ENCODE data around the gene TRIM26.

The TRIM26 gene

DNA sequence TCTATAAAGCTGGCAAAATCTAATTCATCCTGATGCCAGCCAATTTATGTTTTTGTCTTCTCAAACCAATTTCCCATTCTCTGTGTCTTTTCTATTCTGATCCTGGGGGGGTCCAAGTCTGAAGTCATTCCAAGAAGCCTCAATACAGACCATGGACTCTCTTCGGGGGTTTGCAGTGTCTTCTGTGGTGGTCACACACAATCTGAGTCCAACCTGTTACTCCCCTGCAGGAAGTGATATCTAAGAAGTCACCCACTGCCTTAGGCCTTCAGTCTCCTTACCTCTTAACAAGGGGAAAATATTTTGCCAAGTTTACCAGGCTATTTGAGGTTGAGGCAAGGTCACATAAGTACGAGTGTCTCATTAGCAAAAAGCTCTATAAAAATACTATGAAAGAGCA lies 1.9 kb downstream of the TRIM26 start:
- no peak for DNase-seq

DNA sequence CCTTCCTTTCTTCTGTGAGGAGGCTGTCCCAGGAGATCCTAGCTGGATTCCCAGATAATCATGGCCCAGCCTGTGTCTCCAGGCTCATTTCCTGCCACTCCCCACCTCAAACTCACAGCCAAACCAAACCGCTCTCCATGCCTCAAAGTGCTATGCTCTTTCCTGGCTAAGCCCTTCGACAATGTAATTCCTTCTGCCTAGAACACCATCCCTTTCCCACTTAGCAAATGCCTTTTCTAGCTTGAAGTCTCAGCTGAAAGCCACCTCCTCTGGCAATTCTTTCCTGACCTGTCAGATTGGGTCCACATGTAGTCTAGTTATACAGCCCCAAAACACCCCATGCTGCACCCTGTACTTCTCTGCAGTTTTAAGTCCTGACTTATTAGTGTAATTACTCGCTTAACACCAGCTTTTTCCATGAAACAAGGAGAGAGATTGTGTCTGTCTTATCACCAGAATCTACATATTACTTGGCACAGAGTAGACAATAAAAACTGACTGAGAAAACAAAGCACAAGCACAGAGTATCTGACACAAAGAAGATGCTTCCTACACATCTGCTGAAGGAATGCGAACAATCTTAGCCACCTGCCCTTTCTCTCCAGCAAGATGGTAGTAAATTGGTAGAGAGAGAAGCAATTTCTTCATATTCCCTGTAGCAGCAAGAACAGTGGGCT lies 5.4 kb downstream of the TRIM26 start:
- no peak for DNase-seq

DNA sequence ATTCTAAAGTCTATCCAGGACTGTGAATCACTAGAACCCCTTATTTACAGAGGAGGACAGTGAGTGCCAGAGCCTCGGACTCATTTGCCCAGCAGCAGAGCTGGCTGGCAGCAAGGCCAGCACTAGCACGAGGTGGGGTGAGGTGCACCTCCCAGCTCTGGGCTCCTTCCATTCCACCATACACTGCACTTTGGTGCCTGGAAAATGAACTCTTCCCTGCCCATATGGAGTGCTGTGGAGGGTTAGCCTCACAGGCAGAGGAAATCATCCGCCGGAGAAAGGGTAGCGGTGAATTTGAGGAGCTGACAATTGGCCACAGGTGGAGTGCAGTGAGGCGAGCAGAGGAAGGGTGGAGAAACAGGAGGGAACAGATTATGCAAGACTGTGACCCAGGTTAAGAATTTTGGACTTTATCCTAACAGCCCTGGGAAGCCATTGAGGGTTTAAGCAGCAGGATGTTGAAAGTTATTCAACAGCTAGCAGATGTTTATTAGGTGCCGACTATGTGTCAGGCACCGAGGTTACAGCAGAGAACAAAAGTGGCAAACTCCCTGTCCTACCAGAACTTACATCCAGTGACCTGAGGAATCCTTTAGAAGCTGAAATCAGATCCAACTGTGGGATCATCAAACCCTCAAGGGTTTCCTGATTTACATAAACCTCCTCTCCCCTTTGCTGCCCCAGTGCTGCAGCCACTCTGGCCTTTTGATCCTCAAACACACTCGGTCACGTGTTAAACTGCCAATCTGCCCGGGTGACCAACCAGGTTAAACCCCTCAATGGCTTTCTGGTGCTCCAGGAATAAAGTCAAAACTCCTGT lies 6.2 kb downstream of the TRIM26 start:
- DNase-seq = no peak

DNA sequence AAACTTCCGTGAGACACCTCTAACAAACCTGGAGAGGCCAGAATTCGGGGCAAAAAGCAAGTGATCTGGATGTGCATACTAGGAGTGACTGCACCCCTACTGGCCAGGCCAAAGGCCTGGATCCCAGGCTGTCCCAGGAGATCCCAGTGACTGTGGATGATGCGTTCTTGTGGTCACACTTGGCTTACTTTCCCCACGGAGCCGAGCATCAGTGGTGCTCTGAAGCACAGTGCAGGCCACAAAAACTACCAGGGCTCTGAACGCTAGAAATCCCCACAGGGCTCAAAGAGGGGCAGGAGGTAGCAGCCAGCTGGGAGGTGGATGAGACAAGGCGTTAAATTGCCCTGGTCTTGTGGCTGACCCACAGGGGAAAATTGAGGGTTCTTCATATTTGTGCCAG lies 7.1 kb downstream of the TRIM26 start:
- no peak for DNase-seq

DNA sequence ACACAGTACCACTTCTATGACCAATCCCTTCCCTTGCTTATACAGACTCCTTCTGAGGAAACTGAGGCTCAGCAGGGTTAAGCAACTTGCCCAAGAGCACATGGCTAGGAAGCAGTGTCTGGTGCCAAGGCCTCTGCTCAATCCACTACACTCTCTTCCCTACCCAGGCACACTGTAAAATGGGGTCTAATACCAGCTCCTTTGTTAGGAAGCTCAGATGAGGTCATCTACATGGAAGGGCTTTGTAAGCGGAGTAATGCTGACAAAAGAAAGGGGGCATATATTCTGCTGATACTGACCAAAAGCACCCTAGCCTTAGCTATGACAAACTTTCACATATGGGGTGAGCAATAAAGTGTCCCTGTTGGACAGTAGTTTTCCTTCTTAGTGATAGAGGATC lies 9.1 kb downstream of the TRIM26 start:
- DNase-seq = no peak

DNA sequence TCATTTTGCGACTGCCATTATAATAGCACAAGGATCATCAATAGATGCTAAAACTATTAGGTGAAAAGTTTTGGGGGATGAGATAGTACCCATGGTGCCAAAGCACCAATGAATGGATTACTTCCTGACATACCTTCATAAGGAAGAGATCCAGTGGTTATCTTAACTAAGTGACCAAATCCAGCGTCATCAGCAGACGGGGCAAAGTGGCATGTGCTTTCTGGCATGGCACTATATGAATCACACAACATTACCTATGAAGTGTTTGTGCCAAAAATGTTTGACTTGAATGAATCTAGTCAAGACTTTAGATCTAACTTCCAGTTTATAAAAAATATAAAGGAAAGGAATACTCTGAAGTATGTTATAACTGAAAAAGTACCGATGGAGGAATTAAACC lies 10.8 kb downstream of the TRIM26 start:
- DNase-seq = no peak

DNA sequence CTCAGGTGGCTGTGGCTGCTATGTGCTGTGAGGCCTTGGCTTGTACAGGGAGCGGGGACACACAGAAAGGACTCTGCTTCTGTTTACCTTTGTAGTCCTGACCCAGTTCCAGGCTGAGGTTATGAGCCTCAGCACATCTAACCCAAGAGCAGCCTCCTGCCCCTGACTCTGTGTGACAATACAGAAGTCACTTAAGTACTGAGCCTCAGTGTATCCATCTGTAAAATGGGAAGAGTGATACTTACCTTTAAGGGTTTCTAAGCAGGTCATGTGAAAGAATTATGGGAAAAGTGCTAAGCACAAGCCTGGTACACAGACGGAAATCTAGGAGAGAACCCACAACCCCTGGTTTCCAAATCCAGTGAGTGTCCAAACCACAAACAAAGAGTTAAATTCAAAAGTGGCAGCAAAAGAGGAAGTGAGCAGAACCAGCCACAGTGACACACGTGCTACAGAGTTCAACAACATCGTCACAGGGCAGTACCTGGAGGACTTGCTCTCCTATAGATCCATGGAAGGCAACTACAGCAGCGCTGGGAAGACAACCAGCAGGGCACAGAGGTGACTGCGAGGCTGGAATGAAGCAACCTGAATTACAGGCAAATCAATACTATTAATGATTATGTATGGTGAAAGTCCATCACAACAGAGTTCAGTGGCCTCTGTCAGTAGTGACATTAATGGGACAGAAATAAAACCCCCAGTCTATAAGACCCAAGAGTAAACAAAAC lies 12.5 kb downstream of the TRIM26 start:
- no peak for DNase-seq

DNA sequence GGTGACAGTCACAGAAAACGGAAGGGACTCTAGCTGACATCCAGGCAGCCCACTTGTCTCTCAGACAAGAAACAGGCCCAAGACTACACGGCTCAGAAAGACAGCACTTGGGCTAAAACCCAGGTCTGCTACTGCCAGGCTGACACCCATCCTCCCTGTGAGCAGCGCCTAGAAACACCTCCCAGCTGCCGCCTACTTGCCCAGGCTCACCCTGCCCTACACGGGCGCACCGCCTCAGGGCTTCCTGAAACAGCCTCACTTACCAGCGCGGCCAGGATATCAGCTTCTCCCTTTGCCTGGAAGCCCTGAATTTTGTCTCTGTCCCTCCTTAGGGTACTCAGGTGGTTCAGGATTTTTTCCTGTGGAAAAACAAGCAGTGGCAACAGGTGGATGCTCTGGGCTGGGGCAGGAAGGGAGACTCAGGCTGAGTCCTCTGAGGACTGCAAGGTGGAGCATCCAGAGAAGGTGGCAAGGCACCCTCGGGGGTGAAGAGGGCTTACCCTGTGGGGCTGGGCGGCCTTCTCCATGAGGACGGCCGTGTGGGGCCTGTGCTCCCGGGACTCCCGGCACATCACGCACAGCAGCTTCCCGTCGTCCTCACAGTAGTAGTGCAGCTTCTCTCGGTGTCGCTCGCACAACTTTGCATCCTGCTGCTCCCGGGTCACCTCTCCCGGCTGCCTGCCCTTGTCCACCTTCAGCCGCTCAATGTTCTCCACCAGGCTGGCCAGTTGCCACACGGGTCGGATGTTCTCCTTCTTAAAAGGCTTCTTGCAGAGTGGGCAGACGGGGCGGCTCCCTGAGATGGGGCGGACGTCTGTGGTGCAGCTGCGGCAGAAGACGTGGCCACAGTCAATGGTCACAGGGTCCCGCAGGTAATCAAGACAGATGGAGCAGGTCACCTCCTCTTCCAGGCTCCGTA lies 14.8 kb downstream of the TRIM26 start:
- DNase-seq = no peak

DNA sequence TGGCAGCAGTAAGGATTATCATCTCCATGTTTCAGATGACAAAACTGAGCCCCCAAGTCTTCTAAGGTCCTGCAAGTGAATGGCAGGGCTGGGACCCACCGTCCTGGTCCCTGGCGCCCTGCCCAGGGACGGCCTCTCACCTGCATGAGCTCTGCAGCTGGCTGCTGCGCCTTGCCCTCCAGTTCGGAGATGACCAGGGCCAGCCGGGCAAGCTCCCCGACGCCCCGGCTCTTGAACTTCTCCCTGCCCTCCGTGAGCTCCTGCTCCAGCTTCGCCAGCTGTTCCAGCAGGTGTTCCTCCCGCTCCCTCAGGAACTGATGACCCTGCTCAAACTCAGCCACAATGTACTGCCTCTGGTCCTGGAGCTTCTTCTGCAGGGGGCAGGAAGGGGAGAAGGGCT lies 16.8 kb downstream of the TRIM26 start:
- DNase-seq = no peak

DNA sequence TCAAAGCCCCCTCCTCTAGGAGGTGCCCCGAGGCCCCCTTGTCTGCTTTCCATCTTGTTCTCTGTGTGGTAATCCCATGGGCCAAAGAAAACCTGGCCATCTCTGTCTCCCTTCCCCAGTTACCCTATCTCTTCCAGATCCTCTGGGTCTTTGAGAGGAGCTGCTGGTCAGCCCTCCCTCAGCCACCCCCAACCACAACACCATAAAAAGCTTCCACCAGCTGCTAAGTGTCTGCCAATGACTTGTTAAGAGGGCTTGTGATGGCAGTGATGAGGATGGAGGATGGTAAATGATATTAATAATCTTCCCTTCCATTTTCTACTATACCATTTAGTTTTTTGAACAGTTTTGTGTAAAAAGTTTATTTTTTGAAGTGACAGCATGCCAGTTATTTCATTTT lies 17.3 kb downstream of the TRIM26 start:
- no peak for DNase-seq

DNA sequence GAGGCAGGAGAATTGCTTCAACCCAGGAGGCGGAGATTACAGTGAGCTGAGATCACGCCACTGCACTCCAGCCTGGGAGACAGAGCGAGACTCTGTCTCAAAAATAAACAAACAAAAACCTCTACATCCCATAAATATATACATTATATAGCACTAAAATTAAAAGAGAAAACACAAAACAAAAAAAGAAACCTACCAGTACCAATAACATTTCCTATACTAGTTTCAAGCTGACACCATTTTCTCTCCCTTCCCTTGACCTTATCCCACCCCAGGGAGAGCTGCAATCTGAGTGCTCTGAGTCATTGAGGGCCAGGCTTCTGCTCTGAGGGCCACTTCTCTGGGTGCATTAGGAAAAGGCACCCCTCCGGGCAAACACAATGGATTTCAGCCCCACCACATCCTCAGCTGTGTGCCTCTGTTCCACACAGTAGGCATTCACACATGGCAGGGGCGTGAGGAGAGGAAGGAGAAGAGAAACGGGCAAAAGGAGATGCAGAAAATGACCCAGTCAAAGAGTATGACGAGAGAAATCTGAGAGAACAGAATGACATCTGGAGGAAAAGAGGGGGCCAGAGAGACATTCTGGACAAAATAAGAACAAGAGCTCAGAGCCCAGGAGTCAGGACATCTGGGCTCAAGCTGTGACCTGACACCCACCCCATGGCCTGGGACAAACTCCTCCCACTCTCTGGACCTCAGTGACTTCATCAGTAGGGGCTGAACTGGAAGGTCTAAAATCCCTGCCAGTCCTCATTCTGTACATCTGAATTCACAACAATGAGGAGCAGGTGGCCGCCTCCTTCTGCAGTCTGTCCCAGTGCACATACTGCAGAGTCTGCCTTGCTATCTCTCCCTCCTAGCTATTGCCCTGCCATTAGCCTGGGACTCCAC lies 18.2 kb downstream of the TRIM26 start:
- DNase-seq = no peak

DNA sequence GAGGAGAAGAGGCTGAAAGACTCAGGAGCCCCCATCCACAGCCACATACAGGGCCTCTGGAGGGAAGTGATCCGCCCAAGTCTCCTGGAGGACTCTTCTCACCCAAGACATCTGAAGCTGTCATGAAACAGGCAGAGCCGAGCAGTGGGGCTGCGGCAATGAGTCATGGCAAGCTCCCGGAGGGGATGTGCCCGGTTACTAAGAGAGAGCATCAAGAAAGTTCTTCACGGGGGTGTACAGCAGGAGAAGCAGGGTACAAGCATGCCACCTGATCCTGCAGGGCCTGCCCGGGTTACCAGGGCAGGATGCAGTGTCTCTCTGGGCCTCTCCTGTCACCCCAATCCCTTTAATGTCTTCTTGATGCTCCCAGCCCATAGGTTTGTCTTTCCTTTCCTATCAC lies 21.1 kb downstream of the TRIM26 start:
- DNase-seq = no peak

DNA sequence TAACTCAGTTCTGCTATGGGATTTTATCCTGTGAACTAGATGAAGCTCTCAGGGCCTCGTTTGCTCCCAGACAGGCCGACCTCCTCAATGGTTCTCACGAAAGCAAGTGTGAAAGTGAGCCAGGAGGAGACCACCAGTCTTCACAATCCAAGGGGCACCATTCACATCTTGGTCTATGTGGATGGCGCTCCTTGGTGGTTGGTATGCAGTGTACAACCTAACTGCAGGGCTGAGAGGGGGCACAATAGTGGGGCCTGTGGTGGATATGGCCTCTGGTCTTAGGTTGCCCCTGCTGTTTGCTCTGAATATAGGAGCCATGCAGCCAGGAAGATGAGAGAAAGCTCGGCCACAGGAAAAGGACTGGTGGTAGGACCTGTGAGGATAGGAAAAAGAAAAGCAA lies 24.7 kb downstream of the TRIM26 start:
- DNase-seq = no peak

DNA sequence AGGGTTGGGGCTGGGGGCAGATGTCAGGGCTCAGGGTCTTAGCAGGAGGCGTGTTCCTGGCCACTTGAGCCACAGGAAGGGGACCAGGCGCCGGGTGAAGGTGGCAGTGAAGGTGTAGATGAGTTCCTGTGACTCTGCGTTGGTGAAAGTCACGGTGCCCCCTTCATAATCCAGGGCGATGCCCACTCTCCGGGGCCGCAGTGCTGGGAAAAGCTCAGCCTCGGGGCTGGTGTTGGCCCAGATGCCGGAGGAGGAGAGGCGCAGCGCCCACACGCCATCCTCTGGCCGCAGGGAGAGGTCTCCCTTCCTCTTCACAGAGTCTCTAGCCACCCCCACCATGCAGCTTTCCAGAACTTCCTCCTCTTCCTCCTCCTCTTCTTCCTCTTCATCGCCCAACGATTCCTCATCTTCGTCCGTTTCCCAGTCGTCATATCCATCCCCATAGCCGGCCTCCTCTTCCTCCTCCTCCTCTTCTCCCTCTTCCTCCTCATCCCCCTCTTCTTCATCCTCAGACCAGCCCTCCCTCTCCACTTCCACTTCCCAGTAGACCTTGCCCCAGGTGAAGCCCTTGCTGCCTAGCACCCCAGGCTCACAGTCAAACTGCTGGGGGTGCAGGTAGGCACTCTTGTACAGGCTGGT lies 27.2 kb downstream of the TRIM26 start:
- no peak for DNase-seq

DNA sequence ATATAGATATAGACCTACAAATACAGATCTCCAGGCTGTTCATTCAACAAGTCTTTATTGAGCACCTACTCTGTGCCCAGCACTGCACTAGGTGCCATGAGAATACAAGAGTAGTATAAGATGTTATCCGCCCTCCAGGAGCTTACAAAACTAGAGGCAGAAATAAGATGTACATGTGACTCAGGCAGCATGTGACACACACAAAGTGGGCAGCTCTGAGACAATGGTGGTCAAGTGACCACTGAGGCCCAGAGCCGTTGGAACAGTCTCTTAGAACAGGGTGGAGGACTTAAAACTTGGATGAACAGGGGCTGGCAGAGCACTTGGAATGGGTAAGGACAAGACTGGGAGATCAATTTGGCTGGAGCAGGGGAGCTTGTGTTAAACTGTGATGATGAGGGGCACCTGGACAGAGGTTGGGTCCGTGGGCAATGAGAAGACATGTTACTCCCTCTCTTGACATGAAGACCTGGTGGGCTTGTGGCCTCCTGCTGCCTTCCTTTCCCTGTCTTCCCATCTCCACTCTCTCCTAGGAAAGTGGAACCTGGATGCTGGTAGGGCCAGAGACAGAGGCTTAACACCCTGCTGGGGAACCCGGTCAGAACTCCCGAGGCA lies 28.7 kb downstream of the TRIM26 start:
- no peak for DNase-seq

DNA sequence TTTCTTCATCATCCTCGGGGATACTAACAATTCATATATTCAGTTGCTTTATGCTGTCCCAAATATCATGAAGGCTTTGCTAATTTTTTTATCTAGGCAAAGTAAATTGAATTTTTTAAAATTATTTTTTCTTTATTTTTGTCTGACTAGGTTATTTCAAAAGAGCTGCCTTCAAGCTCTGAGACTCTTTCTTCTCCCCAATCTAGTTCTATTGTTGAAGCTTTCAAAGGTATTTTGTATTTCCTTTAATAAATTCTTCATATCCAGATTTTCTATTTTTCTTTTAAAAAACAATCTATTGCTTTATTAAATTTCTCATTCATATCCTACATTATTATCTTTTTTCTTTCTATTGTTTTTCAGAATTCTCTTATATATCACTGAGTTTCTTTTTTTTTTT lies 33.1 kb downstream of the TRIM26 start:
- DNase-seq = no peak

DNA sequence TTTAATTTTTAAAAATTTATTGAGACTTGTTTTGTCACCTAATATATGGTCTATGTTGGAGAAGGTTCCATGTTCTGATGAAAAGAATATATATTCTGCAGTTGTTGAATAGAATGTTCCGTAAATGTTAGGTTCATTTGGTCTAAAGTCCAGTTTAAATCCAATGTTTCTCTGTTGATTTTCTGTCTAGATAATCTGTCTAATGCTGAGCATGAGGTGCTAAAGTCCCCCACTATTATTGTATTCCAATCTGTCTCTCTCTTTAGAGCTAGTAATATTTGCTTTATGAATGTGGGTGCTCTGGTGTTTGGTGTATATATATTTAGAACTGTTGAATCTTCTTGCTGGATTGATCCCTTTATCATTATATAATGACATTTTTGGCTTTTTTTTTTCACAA lies 34.4 kb downstream of the TRIM26 start:
- DNase-seq = no peak

DNA sequence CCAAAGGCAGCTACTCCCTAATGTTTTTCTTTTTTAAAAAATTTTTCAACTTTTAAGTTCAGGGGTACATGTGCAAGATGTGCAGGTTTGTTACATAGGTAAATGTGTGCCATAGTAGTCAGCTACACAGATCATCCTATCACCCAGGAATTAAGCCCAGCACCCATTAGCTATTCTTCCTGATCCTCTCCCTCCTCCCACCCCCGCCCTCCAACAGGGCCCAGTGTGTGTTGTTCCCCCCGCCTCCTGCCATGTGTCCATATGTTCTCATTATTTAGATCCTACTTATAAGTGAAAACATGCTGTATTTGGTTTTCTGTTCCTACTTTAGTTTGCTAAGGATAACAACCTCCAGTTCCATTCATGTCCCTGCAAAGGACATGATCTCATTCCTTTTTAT lies 37.4 kb downstream of the TRIM26 start:
- DNase-seq = no peak

DNA sequence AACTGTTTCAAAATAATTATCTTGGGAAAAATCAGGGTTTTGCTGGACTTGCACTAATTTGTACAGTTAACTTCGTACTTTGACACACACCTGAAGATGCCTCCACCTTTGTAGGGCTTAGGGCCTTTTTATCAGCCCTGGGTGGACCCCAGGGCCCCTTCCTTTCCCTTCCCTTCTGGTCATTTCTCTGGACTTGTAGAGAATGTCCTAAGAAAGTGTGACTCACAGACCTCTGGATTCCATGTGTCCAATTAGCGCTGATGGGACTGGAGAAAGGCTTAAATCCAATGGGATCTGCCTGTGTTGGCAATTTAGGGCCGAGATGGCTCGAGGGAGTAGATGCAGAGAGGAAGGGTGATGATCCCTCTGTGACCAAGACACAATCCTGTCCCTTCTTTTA lies 40.5 kb downstream of the TRIM26 start:
- DNase-seq = no peak

DNA sequence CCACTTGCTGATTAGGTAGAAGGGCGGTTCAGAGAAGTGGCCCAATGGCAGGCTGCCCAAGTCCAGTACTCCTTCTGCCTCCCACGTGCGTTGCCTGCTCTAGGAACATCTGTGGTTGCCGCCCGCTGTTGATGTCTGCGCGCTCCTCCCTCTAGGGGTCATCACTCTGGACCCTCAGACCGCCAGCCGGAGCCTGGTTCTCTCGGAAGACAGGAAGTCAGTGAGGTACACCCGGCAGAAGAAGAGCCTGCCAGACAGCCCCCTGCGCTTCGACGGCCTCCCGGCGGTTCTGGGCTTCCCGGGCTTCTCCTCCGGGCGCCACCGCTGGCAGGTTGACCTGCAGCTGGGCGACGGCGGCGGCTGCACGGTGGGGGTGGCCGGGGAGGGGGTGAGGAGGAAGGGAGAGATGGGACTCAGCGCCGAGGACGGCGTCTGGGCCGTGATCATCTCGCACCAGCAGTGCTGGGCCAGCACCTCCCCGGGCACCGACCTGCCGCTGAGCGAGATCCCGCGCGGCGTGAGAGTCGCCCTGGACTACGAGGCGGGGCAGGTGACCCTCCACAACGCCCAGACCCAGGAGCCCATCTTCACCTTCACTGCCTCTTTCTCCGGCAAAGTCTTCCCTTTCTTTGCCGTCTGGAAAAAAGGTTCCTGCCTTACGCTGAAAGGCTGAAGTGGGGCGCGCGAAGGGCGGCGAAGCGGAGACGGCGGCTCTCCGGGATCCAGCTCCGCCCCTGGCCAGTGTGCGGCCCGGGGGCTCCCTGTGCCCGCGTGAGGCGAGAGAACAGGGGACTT lies 41.3 kb downstream of the TRIM26 start:
- no peak for DNase-seq
